ENCODE measurements around the gene GHRL. TPM values are rescaled to one million over a fixed set of nuclear protein-coding genes. Genes with fewer than 3 reads are reported as not detected.

The GHRL gene
- total RNA-seq, 1 experiment from 2014 or later, result not detected

DNA sequence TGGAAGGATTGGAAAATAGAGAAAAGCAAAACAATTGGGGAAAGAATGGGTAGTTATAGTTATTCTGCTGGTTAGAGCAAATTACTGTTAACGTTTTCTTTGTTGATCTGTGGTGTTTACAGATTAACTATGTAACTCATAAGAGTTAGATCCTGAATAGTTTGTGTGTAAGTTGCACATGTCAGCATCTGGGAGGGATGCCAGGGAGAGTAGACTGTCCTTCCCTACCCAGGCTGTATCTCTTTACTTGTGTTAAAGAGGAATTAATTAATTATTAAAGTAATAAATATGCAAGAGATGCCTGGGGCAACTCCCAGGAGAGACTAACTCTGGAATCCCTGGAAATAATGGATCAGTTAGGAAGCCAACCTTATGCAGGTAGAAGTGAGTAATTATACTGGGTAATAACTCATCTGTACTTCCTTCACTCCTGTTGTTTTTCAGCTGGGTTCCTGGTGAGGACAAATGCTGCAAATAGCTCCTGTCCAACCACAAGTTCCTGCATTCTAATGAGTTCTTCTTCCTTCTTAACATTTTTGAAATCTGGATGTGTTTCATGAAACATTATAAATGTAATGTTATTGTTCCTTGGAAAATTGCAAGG is 18.9 kb downstream of the GHRL start:
- ATAC-seq, result no peak

More for the DNA sequence above, 18.9 kb downstream of the GHRL start:
- H3K4me2 ChIP-seq (ENCODE audit: low read length), result no peak overlapping the region
- intact Hi-C loops (cut with micrococcal nuclease), result no loop called here
- no peaks in the 10 kb centered on the region for H3K27me3 ChIP-seq (ENCODE audit: insufficient read depth, low read length)
- H3K4me3 ChIP-seq (replicated peaks in 1 of 2; ENCODE audit: low read depth in 1 of 2, low read length in 2 of 2), result no peak overlapping the region
- ChIA-PET RAD21 (ENCODE audit: low non-redundant PET in 1 of 2, low total read pairs in 2 of 2, uncharacterized antibody in 2 of 2, unreplicated experiment in 2 of 2) (no interaction called here), CTCF (interaction anchor here (1.6 kb wide), 1 partner anchor 10 kb away, joined by 4 read pairs; no protein-coding TSS in a partner anchor), POLR2A (no interaction called here)
- no peaks in the 10 kb centered on the region for H3K9me2 ChIP-seq (ENCODE audit: insufficient read depth)
- H3K4me1 ChIP-seq (ENCODE audit: control insufficient read depth in 1 of 2, insufficient read depth in 2 of 2, low read length in 2 of 2), result no peaks in the 10 kb centered on the region
- TF ChIP-seq CBX3 (IDR thresholded peaks at IDR 0.05; ENCODE audit: low read depth) (no peak), EGR1 (IDR thresholded peaks at IDR 0.05; ENCODE audit: low read depth) (no peak), POLR2A (IDR thresholded peaks at IDR 0.05; ENCODE audit: borderline replicate concordance, extremely low read depth, insufficient read depth, insufficient read length) (no peak), YY1 (IDR thresholded peaks at IDR 0.05; ENCODE audit: extremely low read depth, insufficient replicate concordance, low read depth, low read length) (no peak), CEBPB (IDR thresholded peaks at IDR 0.05; ENCODE audit: low read depth) (no peak), POLR2AphosphoS5 (IDR thresholded peaks at IDR 0.05; ENCODE audit: low read depth, low read length) (no peak), SP1 (IDR thresholded peaks at IDR 0.05; ENCODE audit: low read depth) (no peak), TCF7L2 (IDR thresholded peaks at IDR 0.05; ENCODE audit: borderline replicate concordance, extremely low read depth, insufficient read depth, insufficient read length) (no peak), RAD21 (IDR thresholded peaks at IDR 0.05; ENCODE audit: low read depth) (no peak)
- TF ChIP-seq, protein P1, sequence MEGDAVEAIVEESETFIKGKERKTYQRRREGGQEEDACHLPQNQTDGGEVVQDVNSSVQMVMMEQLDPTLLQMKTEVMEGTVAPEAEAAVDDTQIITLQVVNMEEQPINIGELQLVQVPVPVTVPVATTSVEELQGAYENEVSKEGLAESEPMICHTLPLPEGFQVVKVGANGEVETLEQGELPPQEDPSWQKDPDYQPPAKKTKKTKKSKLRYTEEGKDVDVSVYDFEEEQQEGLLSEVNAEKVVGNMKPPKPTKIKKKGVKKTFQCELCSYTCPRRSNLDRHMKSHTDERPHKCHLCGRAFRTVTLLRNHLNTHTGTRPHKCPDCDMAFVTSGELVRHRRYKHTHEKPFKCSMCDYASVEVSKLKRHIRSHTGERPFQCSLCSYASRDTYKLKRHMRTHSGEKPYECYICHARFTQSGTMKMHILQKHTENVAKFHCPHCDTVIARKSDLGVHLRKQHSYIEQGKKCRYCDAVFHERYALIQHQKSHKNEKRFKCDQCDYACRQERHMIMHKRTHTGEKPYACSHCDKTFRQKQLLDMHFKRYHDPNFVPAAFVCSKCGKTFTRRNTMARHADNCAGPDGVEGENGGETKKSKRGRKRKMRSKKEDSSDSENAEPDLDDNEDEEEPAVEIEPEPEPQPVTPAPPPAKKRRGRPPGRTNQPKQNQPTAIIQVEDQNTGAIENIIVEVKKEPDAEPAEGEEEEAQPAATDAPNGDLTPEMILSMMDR (IDR thresholded peaks at IDR 0.05 in 2 of 3, conservative IDR thresholded peaks at IDR 0.05 in 1 of 3; ENCODE audit: borderline replicate concordance in 1 of 3, insufficient read depth in 1 of 3, low read depth in 2 of 3, low read length in 2 of 3), result no peak
- no peak overlapping the region for H2AFZ ChIP-seq (ENCODE audit: low read depth, low read length, poor library complexity, severe bottlenecking)
- H3K9me3 ChIP-seq (ENCODE audit: control insufficient read depth in 1 of 2, insufficient read depth in 1 of 2, low read depth in 1 of 2, low read length in 2 of 2), result no peaks in the 10 kb centered on the region
- BruUV-seq (replicated peaks), result no TSS peak
- DNase-seq (ENCODE audit: low read depth, low spot score), result no peak
- H4K20me1 ChIP-seq (ENCODE audit: insufficient read depth), result no peaks in the 10 kb centered on the region
- peaks cover 87% of the 10 kb centered on the region for H3K79me2 ChIP-seq (ENCODE audit: insufficient read depth, low read length)
- H3K27ac ChIP-seq (ENCODE audit: low read depth, low read length), result no peak overlapping the region
- H3K9ac ChIP-seq (ENCODE audit: low read length), result no peak overlapping the region
- peaks cover 11 to 34% of the 10 kb centered on the region in 2 experiments for H3K36me3 ChIP-seq (ENCODE audit: control insufficient read depth in 1 of 2, insufficient read depth in 2 of 2, low read length in 2 of 2)

Measured in HCT116 (cell line).